Pancreas (tissue), 10 donors: ENCODE results near the gene ALK. TPM values are rescaled to one million over a fixed set of nuclear protein-coding genes. Genes with fewer than 3 reads are reported as not detected.
A peak's percentile ranks its signal among the peaks of the same experiment; 100 is the strongest.

Source experiments
- ATAC-seq, 4 donors: fragments of 200-7000 bp; cut with Tn5 transposase; one replicate each; pipeline versions ENCODE4 v1.8.0 to v1.9.1; 2020; ENCODE audit warnings: mild to moderate bottlenecking in 4 of 4, moderate library complexity in 4 of 4
- DNase-seq, 6 donors: peaks; one replicate each; pipeline ENCODE4 v3.0.0-alpha.2; 2020
- FAIRE-seq: peaks from 2 replicates; lab custom pipeline; 2012; peaks lifted over from hg19 to GRCh38; lab: Jason Lieb, UNC
- H3K27ac ChIP-seq, 4 donors: fragments of 200-600 bp; sonication (generic); 1 replicate in 3 of 4; 2 replicates in 1 of 4; pipeline versions ENCODE4 v1.5.0 to v1.8.0; 2020
- H3K27me3 ChIP-seq, 4 donors: fragments of 200-600 bp; one replicate each; pipeline ENCODE4 v1.8.0; 2021
- H3K36me3 ChIP-seq, 3 donors: fragments of 200-600 bp; sonication (generic) in 1 of 3; one replicate each; pipeline versions ENCODE4 v1.5.0 to v1.8.0; 2020 to 2021
- H3K4me1 ChIP-seq, 3 donors: fragments of 200-600 bp; one replicate each; pipeline ENCODE4 v1.8.0; 2021
- H3K4me3 ChIP-seq, 4 donors: fragments of 200-600 bp; sonication (generic) in 2 of 4; one replicate each; pipeline versions ENCODE4 v1.5.0 to v1.8.0; 2020 to 2021
- H3K9me3 ChIP-seq, 4 donors: fragments of 200-600 bp; one replicate each; pipeline ENCODE4 v1.8.0; 2021
- WGBS, 2 donors: extraction: QIAGEN DNeasy Blood & Tissue Kit; methylation state at CpG; one replicate each; pipeline ENCODE4 v1.1.7; 2013; 5-methylcytosine and 5-hydroxymethylcytosine counted together
- intact Hi-C, 3 donors: fragments of 100-400 bp; cut with DNase I; formaldehyde crosslinking; loops; one replicate each; pipeline versions ENCODE4 v1.11.1 to v1.14.2; 2022
- polyA plus RNA-seq, 2 donors: library from polyadenylated mRNA; stranded (reverse); fragments of 200-250 nt; gene quantifications; one replicate each; pipeline ENCODE4 v1.2.3, GENCODE V29; 2013
- total RNA-seq, 6 donors: library from RNA; stranded (reverse); fragmentation: NEBNext Ultra II Directional in 4 of 6; extraction: Animal tissue kit (Norgen Biotek cat#: 25700) in 4 of 6; gene quantifications; one replicate each; pipeline versions ENCODE4 v1.2.1 to v1.2.4, GENCODE V29; 2021 to 2023
- TF ChIP-seq, protein P1 (sequence below), 4 donors: fragments of 200-600 bp; sonication (generic) in 3 of 4; IDR thresholded peaks; one replicate each; pipeline versions ENCODE4 v1.5.0 to v1.8.0; 2021; ENCODE audit warnings: antibody characterized with exemption in 4 of 4
- donor health status: healthy with polysubstance abuse.
- donor health status: DM: no; HTN: no; CAD: no; lungs with moderate emphysema.
- donor health status: DM: no; HTN: no; CAD: no.
- donor health status: control.
- donor health status: control.
- donor health status: Bipolar disorder and iron deficiency.
- donor health status: DM: yes; HTN: yes; CAD: no.
- donor health status: DM: no; HTN: no; CAD: no.
- donor health status: DM: no; HTN: no; CAD: no.
- donor health status: DM: yes; HTN: yes; CAD: no.

The ALK gene
- total and polyA plus RNA-seq, 8 donors, result 0.05 to 0.17 (median 0.09) TPM; not detected in 2

DNA sequence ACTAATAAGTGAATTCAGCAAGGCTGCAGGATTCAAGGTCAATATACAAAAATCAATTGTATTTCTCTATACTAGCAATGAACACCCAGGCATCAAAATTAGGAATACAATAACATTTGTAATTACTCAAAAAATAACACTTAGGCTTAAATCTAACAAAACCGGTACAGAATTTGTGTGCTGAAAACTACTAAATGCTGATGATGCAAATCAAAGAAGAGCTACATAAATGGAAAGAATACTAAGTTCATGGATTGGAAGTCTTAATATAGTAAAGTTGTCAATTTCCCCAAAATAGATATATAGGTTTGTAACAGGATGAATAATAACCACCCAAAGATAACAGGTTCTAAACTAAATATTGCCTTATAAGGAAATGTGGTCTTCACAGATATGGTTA is 286.5 kb downstream of the ALK start:
- intact Hi-C loops, result no loop called here
- DNase-seq (no peak), FAIRE-seq (no peak), ATAC-seq (no peak)
- Histone ChIP-seq H3K4me1 (no peaks in the 10 kb centered on the region), H3K27me3 (no peaks in the 10 kb centered on the region), H3K4me3 (no peak overlapping the region), H3K9me3 (no peaks in the 10 kb centered on the region), H3K36me3 (no peaks in the 10 kb centered on the region), H3K27ac (no peak overlapping the region)
- 96 to 100% methylated on average over 1 of the region's 1 CpG for WGBS, 2 donors
- TF ChIP-seq, protein P1, sequence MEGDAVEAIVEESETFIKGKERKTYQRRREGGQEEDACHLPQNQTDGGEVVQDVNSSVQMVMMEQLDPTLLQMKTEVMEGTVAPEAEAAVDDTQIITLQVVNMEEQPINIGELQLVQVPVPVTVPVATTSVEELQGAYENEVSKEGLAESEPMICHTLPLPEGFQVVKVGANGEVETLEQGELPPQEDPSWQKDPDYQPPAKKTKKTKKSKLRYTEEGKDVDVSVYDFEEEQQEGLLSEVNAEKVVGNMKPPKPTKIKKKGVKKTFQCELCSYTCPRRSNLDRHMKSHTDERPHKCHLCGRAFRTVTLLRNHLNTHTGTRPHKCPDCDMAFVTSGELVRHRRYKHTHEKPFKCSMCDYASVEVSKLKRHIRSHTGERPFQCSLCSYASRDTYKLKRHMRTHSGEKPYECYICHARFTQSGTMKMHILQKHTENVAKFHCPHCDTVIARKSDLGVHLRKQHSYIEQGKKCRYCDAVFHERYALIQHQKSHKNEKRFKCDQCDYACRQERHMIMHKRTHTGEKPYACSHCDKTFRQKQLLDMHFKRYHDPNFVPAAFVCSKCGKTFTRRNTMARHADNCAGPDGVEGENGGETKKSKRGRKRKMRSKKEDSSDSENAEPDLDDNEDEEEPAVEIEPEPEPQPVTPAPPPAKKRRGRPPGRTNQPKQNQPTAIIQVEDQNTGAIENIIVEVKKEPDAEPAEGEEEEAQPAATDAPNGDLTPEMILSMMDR (IDR thresholded peaks at IDR 0.05), result no peak

DNA sequence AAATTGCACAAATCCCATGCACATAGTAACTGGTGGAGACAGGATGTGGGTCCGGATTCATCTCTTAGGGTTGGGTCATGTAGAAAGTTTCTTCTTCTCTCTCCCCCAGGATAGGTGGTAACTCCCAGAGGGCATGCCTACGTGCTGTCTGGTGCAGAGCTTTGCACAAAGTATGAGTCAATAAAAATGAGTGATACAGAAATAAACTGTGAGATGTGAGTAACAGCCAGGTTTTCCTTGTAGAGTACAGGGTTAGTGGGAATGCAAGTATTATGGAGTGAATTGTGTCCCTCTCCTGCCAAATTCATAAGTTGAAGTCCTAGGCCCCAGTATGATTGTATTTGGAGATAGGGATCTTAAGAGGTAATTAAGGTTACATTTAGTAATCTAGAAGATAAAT is 289.4 kb downstream of the ALK start:
- DNase-seq (no peak), ATAC-seq (no peak), FAIRE-seq (no peak)
- TF ChIP-seq, protein P1 (IDR thresholded peaks at IDR 0.05), result no peak
- no peak overlapping the region for H3K27ac ChIP-seq
- H3K36me3 ChIP-seq, result no peaks in the 10 kb centered on the region
- no peaks in the 10 kb centered on the region for H3K9me3 ChIP-seq
- no peak overlapping the region for H3K4me3 ChIP-seq
- intact Hi-C loops, result no loop called here
- peaks cover 0 to 4% (median 0%) of the 10 kb centered on the region in 3 donors for H3K4me1 ChIP-seq
- WGBS, 2 donors, result 88 to 92% methylated on average over 2 of the region's 2 CpGs
- no peaks in the 10 kb centered on the region for H3K27me3 ChIP-seq

DNA sequence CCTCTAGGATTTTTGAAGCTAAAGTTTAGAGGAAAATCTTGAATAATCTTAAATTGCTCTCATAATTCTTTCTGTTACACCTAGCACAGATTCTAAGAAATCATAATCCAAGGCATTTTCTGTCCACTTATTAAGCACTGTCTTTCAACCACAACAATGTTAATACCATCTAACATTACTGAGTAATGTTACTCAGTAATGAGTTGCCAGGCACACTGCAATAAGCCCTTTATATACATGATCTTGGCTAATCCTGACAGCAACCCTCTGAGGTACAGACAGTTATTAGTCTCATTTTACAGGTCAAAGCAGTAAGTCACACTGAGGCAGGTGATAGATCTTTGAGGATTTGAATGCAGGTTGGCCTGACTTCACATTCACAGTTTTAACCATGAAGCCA is 291.9 kb downstream of the ALK start:
- no peak overlapping the region for H3K4me3 ChIP-seq
- DNase-seq (no peak), ATAC-seq (no peak), FAIRE-seq (no peak)
- intact Hi-C loops, result no loop called here
- TF ChIP-seq, protein P1 (IDR thresholded peaks at IDR 0.05), result no peak
- no peaks in the 10 kb centered on the region for H3K36me3 ChIP-seq
- H3K27ac ChIP-seq, result no peak overlapping the region
- H3K4me1 ChIP-seq, result peaks cover 0 to 4% (median 0%) of the 10 kb centered on the region in 3 donors
- no peaks in the 10 kb centered on the region for H3K27me3 ChIP-seq
- H3K9me3 ChIP-seq, result no peaks in the 10 kb centered on the region

DNA sequence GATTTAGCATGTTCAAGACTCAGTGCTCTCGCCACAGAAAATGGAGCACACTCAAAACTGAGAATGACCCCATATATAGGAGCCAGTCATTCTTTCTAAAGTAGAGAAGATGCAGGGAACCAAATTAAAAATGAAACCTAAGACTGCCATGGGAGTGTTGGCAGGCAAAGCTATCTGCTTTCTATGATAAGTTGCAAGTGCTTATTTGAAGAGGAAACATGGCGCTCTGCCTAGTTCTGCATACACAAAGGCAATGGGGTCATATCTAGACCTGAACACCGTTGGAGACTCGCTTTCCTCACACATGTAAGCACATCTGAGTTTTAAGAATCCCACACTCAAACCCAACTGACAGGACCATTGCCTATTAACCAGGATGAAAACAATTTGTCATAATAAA is 292.5 kb downstream of the ALK start:
- Histone ChIP-seq H3K36me3 (no peaks in the 10 kb centered on the region), H3K4me3 (no peak overlapping the region), H3K9me3 (no peaks in the 10 kb centered on the region), H3K27me3 (no peaks in the 10 kb centered on the region), H3K27ac (no peak overlapping the region), H3K4me1 (peaks cover 0 to 4% (median 0%) of the 10 kb centered on the region in 3 donors)
- WGBS, 2 donors, result 41 to 47% methylated on average over 4 of the region's 4 CpGs
- TF ChIP-seq, protein P1 (IDR thresholded peaks at IDR 0.05), result no peak
- intact Hi-C loops, result no loop called here
- DNase-seq (peak in 3 of 6 donors; percentile 10 to 29 (median 19)), FAIRE-seq (no peak), ATAC-seq (peak; percentile 63 to 92 (median 74))

DNA sequence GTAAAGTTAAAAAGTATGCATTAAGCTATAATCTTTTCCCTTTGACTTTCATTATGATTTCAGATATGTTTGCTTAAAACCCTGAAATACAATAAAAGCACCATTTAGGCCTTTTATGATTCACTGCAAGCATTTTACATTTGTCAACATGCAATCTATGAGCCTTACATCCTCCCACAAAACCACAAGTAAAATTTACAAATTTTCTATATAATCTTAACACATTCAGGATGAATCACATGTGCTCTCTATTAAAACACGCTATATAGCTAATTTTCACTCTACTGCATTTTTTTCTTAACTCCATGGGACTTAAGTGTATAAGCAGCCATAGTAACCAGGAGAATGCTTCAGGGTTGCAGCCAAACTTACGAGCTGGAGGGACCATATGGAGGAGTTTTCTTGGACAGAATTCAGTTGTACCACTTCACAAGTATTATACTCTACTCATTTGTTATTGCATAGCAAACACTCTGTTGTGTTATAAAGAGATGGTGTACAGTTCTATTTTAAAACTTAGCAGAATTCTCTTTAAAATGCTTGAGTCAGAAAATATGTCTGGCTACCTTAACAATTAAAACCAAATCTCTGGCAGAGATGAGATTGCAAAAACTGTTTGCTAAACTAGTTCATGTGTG is 293.2 kb downstream of the ALK start:
- no peak for FAIRE-seq
- H3K27me3 ChIP-seq, result no peaks in the 10 kb centered on the region
- H3K27ac ChIP-seq, result no peak overlapping the region
- H3K36me3 ChIP-seq, result no peaks in the 10 kb centered on the region
- no peaks in the 10 kb centered on the region for H3K9me3 ChIP-seq
- DNase-seq, result no peak
- TF ChIP-seq, protein P1 (IDR thresholded peaks at IDR 0.05), result no peak
- ATAC-seq, result no peak
- no peak overlapping the region for H3K4me3 ChIP-seq
- intact Hi-C loops, result no loop called here
- WGBS, 2 donors, result 82 to 90% methylated on average over 2 of the region's 2 CpGs
- H3K4me1 ChIP-seq, result peaks cover 0 to 4% (median 0%) of the 10 kb centered on the region in 3 donors
